HG02870 (cell line): ENCODE data around the gene LIN28B.
"Not testable (repeated sequence)": the region's sequence is repeated elsewhere in the genome, so short reads cannot be mapped to it uniquely, and the experiment has no call there.

Experiments
- ATAC-seq: cut with Tn5 transposase; IDR thresholded peaks from one replicate; pipeline ENCODE4 v1.9.1; 2021; ENCODE audit warnings: mild to moderate bottlenecking, moderate library complexity; ENCODE audit not compliant: unreplicated experiment

The LIN28B gene

DNA sequence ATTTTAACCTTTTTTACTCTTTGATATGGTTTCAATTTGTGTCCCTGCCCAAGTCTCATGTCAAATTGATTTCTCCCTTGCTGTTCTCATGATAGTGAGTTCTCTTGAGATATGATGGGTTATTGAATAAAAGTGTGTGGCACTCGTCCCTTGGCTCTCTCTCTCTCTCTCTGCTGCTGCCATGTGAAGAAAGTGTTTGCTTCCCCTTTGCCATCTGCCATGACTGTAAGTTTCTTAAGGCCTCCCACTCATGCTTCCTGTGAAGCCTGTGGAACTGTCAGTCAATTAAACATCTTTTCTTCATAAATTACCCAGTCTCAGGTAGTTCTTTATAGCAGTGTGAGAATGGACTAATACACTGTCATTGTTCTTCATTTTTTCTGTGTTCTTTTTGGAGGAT is 48.5 kb downstream of the LIN28B start:
- ATAC-seq, result no peak

DNA sequence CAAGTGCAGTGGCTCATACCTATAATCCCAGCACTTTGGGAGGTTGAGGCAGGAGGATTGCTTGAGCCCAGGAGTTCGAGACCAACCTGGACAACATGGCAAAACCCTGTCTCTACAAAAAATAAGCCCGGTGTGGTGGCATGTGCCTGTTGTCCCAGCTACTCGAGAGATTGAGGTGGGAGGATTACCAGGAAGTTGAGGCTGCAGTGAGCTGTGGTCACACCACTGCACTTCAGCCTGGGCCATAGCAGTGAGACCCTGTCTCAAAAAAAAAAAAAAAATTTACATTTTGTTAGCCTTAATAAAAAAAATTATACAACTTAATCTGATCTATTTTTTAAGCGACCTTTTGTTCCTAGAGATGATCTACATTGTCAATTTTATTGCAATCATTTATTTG is 56.6 kb downstream of the LIN28B start:
- not testable (repeated sequence) for ATAC-seq

- ATAC-seq, result no peak
Observed at GRCh38 chr6:105014448-105014847, 57.5 kb downstream of the LIN28B start.

DNA sequence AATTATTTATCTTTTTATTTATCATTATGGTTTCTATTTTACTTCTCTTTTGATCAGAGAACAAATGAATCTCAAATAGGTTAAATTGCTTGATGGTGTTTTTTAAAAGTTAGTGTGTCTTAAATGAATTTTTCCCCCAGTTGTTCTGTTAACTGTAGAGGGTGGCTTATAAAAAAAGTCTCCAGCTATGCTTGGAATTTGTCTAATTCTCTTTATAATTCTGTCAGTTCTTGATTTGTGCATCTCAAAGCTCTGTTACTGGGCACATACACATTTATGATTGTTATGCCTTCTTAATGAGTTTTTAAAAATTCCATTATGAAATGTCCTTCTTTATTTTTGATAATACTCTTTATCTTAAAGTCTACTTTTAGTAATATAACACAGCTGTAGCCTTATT is 58.0 kb downstream of the LIN28B start:
- no peak for ATAC-seq

DNA sequence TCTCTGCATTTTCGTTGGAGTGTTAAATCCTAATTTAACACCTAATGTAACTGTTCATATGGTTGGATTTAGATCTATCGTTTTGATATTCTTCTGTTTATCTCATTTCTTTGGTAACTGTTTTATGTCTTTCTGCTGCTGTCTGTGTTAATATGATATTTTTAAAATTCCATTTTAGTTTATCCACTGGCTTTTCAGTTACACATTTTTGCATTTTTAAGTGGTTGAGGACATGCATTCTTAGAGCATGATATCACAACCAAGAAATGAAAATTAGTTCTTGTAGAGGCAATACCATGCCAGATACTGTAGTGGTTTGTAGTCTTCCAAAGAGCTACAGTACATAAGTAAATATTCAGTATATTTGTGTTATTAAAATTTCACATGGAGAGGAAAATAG is 58.6 kb downstream of the LIN28B start:
- no peak for ATAC-seq

DNA sequence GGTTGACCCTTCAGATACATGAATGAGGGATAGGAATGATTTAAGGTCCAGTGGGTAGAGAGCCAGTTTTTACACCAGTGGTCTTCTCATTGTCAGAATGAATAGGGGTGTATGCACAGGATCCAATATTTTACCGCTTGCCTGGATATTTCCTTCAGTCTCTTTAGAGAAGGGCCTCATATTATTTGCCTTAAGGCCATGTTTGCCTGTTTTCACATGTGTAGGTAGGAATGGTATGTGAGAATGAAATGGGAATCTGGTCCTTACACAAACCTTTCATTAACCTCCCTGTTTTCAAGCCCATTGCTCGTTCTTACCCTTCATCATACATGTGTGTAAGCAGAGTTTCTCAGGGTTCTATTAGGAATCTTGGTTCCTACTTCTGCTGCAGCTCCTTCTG is 62.4 kb downstream of the LIN28B start:
- ATAC-seq, result no peak

DNA sequence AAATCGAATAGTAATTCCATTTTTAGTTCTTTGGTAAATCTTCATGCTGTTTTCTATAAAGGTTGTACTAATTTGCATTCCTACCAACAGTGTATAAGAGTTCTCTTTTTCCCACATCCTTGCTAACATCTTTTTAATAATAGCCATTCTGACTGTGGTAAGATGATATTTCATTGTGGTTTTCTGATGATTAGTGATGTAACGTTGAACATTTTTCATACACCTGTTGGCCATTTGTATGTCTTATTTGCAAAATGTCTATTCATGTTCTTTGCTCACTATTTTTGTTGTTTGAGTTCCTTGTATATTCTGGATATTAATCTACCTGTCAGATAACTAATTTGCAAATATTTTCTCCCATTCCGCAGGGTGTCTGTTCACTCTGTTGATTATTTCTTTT is 64.5 kb downstream of the LIN28B start:
- ATAC-seq, result no peak

GRCh38 chr6:105022416-105022815 is 65.5 kb downstream of the LIN28B start:
- no peak for ATAC-seq

GRCh38 chr6:105024803-105025202 is 67.9 kb downstream of the LIN28B start:
- no peak for ATAC-seq

DNA sequence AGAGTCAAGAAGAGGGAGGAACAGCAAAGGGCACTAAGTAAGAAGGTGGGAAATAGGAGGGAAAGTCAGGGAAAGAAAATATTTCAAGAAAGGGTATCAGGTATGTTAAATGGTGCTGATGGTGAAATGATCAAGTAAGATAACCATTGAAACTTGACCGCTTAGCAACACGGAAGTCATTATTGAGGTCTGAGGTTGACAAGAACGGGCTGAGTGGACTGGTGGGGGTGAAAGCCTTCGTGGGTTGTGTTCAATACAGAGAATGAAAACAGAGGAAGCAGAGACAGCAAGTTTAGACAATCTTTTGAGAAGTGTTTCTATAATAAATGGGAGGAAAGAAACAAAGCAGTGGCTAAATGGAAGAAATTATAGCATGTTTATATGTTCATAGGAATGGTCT is 72.0 kb downstream of the LIN28B start:
- ATAC-seq, result no peak

DNA sequence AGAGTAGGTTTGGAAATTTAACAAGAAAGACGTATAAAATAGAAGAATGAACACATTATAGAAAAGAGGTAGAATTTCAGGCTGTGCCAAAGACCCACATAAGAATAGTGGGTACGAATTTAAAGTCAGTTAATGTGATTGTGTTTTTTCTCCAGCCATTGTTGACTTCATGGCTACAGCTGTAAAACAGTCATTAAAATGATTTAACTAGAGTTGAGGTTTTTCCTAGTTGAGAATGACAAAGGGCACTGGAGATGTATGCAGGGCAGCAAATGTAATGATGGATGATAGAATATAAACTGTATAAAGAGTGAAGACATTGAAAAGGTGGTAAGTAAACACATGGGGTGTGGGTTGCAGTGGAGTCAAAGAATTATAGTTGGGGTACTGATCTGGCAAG is 72.7 kb downstream of the LIN28B start:
- ATAC-seq, result no peak

- no peak for ATAC-seq
Observed at GRCh38 chr6:105034470-105034869, 77.6 kb downstream of the LIN28B start.

DNA sequence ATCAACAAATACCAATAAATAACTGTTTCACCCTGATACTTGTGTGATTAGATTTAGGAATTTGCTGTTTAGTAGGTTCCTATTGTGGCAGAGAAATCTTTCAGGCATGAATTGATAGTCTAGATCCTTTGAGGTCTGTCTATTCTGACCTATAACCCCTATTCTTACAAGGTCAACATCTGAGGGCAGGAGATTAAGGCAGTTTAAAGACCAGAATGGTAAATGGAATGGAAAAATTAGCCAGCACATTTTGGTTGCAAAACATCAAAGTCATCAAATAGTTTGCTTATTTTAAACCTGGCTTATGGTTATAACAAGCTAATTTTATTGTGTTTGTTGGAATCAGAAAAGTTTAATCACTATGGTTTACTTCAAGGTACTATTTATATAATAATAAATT is 78.4 kb downstream of the LIN28B start:
- ATAC-seq, result no peak

GRCh38 chr6:105036351-105036750 is 79.4 kb downstream of the LIN28B start:
- ATAC-seq, result no peak

DNA sequence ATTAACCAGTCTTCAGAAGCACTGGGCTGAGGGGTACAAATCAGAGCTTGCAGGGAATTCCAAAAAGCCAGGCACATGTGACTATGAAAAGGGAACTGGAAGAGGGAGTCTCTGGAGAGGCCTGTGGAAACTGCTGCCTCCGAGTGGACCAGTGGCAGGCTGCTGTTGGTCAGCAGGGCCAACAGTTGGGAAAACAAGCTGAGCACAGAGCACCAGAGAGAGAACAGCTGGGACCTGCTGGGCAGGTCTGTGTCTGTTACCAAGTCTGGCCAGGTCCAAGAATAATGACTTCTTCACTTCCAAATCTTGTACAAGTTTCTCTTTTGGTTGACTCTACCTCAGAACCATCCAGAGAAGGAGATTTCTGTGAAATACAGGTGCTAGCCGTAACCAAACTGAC is 81.4 kb downstream of the LIN28B start:
- no peak for ATAC-seq

- ATAC-seq, result no peak
Observed at GRCh38 chr6:105041880-105042279, 85.0 kb downstream of the LIN28B start.

- no peak for ATAC-seq
Observed at GRCh38 chr6:105042648-105043047, 85.7 kb downstream of the LIN28B start.

DNA sequence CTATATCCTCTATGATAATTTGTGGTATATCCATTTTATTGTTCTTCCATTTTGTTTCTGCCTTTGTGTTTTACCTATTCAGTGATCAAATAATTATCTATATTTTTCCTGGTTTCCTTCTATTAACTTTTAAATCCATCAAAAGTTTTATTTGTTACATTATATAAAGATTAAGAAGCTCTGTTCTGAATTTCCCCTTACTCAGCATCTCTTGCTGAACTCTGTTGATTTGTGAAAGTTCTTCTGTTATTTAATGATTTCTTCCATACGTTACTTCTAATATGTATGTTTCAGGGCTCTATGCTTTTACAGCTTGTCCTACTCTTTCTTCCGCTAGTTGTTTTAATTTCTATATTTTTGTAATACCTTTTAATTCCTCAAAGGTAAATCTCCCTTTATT is 87.1 kb downstream of the LIN28B start:
- no peak for ATAC-seq

- no peak for ATAC-seq
Observed at GRCh38 chr6:105045526-105045925, 88.6 kb downstream of the LIN28B start.

DNA sequence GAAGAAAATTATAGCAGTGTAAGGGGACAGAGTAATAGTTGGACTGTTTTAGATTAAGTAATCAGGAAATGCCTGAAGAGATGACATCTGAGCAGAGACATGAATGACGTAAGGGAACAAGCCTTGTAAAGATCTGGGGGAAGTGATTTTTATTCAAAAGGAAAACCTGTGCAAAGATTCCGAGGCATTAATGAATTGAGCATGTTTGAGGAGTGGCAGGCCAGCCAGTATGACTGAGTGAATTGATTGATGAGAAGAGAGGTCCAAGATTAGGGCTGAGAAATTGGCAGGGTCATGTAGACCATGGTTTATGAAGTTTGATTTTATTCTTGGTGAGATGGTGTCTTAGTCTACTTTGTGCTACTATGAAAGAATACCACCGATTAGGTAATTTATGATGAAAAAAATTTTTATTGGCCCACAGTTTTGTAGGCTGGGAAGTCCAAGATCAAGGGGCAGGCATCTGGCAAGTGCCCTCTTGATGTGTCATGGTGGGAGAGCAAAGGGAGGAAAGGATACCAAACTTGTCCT is 95.1 kb downstream of the LIN28B start:
- ATAC-seq, result no peak

GRCh38 chr6:105056646-105057045 is 99.7 kb downstream of the LIN28B start:
- no peak for ATAC-seq

- no peak for ATAC-seq
Observed at GRCh38 chr6:105057160-105057559, 100.3 kb downstream of the LIN28B start.

GRCh38 chr6:105058316-105058715 is 101.4 kb downstream of the LIN28B start:
- no peak for ATAC-seq

DNA sequence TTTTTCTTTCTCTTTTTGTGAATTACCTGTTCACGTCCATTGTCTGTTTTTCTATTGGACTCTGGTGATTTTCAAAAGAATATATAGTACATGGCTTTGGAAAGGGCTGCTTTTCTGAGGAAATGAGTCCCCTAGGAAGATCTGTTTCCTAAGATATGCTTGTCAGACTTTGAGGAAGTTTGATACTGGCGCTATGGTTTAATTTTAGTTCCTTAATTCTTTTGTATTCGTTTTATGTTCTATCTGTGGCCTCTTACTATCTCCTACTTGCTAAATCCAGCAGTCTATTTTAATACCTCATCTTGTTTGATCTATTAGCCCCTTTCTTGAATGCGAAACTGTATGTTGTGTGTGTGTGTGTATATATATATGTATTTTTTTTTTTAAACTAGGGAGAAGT is 101.9 kb downstream of the LIN28B start:
- ATAC-seq, result no peak
